H9 (cell line): ENCODE results near the gene KRT74. TPM values are rescaled to one million over a fixed set of nuclear protein-coding genes. Genes with fewer than 3 reads are reported as not detected.

Experiments
- DNase-seq: peaks from one replicate; pipeline ENCODE4 v3.0.0-alpha.2; 2017
- H2AFZ ChIP-seq: one replicate; pipeline ENCODE4 v1.6.1; 2013; ENCODE audit warnings: mild to moderate bottlenecking, low read length, control low read depth, moderate library complexity
- H2AK5ac ChIP-seq: 2 replicates; pipeline ENCODE4 v1.6.1; 2013; ENCODE audit warnings: low read length, control low read depth, mixed read lengths; ENCODE audit not compliant: insufficient read length
- H2BK120ac ChIP-seq: one replicate; pipeline ENCODE4 v1.6.1; 2013; ENCODE audit warnings: low read depth, mild to moderate bottlenecking, low read length, control low read depth, inconsistent platforms; ENCODE audit not compliant: poor library complexity, severe bottlenecking
- H2BK12ac ChIP-seq: 2 replicates; pipeline ENCODE4 v1.6.1; 2013; ENCODE audit warnings: low read length, control low read depth, mixed read lengths, low read depth; ENCODE audit not compliant: insufficient read length
- H2BK15ac ChIP-seq: 2 replicates; pipeline ENCODE4 v1.6.1; 2013; ENCODE audit warnings: low read depth, low read length, control low read depth
- H2BK20ac ChIP-seq: one replicate; pipeline ENCODE4 v1.6.1; 2013; ENCODE audit warnings: low read depth, mild to moderate bottlenecking, low read length, control low read depth, inconsistent platforms; ENCODE audit not compliant: poor library complexity, severe bottlenecking
- H2BK5ac ChIP-seq: 2 replicates; pipeline ENCODE4 v1.6.1; 2013; ENCODE audit warnings: low read length, control low read depth, mixed read lengths; ENCODE audit not compliant: insufficient read length
- H3K14ac ChIP-seq: 2 replicates; pipeline ENCODE4 v1.6.1; 2013; ENCODE audit warnings: low read length, control low read depth; ENCODE audit not compliant: insufficient read depth
- H3K18ac ChIP-seq: 2 replicates; pipeline ENCODE4 v1.6.1; 2013; ENCODE audit warnings: low read depth, mild to moderate bottlenecking, mixed read lengths, low read length, control low read depth; ENCODE audit not compliant: insufficient read length
- H3K23ac ChIP-seq: 2 replicates; pipeline ENCODE4 v1.6.1; 2013; ENCODE audit warnings: low read length, control low read depth, mixed read lengths, low read depth; ENCODE audit not compliant: insufficient read length
- H3K23me2 ChIP-seq: 2 replicates; pipeline ENCODE4 v1.6.1; 2013; ENCODE audit warnings: low read depth, mild to moderate bottlenecking, mixed read lengths, low read length, control low read depth; ENCODE audit not compliant: insufficient read length, poor library complexity, severe bottlenecking
- H3K27ac ChIP-seq: 2 replicates; pipeline ENCODE4 v1.5.1; 2013; ENCODE audit warnings: low read length, control low read depth, mixed read lengths, low read depth; ENCODE audit not compliant: insufficient read length
- H3K27me3 ChIP-seq: 2 replicates; pipeline ENCODE4 v1.6.1; 2013; ENCODE audit warnings: low read length, control low read depth, inconsistent platforms; ENCODE audit not compliant: insufficient read depth
- H3K4ac ChIP-seq: 2 replicates; pipeline ENCODE4 v1.6.1; 2013; ENCODE audit warnings: low read depth, mild to moderate bottlenecking, control low read depth, inconsistent platforms, low read length, moderate library complexity
- H3K4me1 ChIP-seq: 2 replicates; pipeline ENCODE4 v1.6.1; 2013; ENCODE audit warnings: low read length, control low read depth, inconsistent platforms; ENCODE audit not compliant: insufficient read depth
- H3K4me2 ChIP-seq: 2 replicates; pipeline ENCODE4 v1.6.1; 2013; ENCODE audit warnings: low read length, control low read depth, mixed read lengths; ENCODE audit not compliant: insufficient read length, insufficient read depth
- H3K56ac ChIP-seq: 2 replicates; pipeline ENCODE4 v1.6.1; 2013; ENCODE audit warnings: low read depth, mild to moderate bottlenecking, mixed read lengths, low read length, control low read depth; ENCODE audit not compliant: insufficient read length
- H3K79me1 ChIP-seq: 2 replicates; pipeline ENCODE4 v1.6.1; 2013; ENCODE audit warnings: low read depth, mild to moderate bottlenecking, moderate library complexity, low read length, control low read depth, inconsistent platforms; ENCODE audit not compliant: insufficient read depth, poor library complexity, severe bottlenecking
- H3K79me2 ChIP-seq: 2 replicates; pipeline ENCODE4 v1.6.1; 2013; ENCODE audit warnings: low read length, control low read depth, inconsistent platforms; ENCODE audit not compliant: insufficient read depth
- H3K9ac ChIP-seq: 2 replicates; pipeline ENCODE4 v1.6.1; 2013; ENCODE audit warnings: low read length, control low read depth, mixed read lengths; ENCODE audit not compliant: insufficient read length; ENCODE audit errors: extremely low read depth
- H3K9me3 ChIP-seq: one replicate; pipeline ENCODE4 v1.6.1; 2013; ENCODE audit warnings: low read depth, low read length, inconsistent platforms; ENCODE audit not compliant: control insufficient read depth
- H3T11ph ChIP-seq: one replicate; pipeline ENCODE4 v1.6.1; 2013; ENCODE audit warnings: mild to moderate bottlenecking, low read length, control low read depth, inconsistent platforms
- H4K20me1 ChIP-seq: one replicate; pipeline ENCODE4 v1.6.1; 2013; ENCODE audit not compliant: control insufficient read depth, insufficient read length, insufficient read depth
- H4K5ac ChIP-seq: 2 replicates; pipeline ENCODE4 v1.6.1; 2013; ENCODE audit warnings: low read depth, mild to moderate bottlenecking, mixed read lengths, low read length, control low read depth; ENCODE audit not compliant: insufficient read length
- H4K8ac ChIP-seq: replicated peaks from 2 replicates; pipeline ENCODE4 v1.6.1; 2013; ENCODE audit warnings: low read length, control low read depth, mixed read lengths, low read depth; ENCODE audit not compliant: insufficient read length
- H4K91ac ChIP-seq: 2 replicates; pipeline ENCODE4 v1.6.1; 2013; ENCODE audit warnings: low read depth, mild to moderate bottlenecking, moderate library complexity, mixed read lengths, low read length, control low read depth; ENCODE audit not compliant: insufficient read length
- H3K27ac Mint-ChIP-seq, 3 experiments: 2 replicates in 2 of 3; 3 replicates in 1 of 3; pipeline ENCODE4 v1.8.0; 2020 to 2021; ENCODE audit warnings: mixed read lengths in 3 of 3, mild to moderate bottlenecking in 1 of 3, moderate library complexity in 1 of 3
- H3K27me3 Mint-ChIP-seq: 2 replicates; pipeline ENCODE4 v1.8.0; 2021; ENCODE audit warnings: low read depth, mild to moderate bottlenecking, moderate library complexity, mixed read lengths
- H3K36me3 Mint-ChIP-seq, 3 experiments: 2 replicates in 2 of 3; 3 replicates in 1 of 3; pipeline ENCODE4 v1.8.0; 2020 to 2021; ENCODE audit warnings: low read depth in 3 of 3, mixed read lengths in 3 of 3; ENCODE audit not compliant: insufficient read depth in 1 of 3
- H3K4me1 Mint-ChIP-seq, 2 experiments: 2 replicates each; pipeline ENCODE4 v1.8.0; 2020; ENCODE audit warnings: mixed read lengths in 2 of 2
- H3K4me3 Mint-ChIP-seq, 2 experiments: 2 replicates in 1 of 2; 3 replicates in 1 of 2; pipeline ENCODE4 v1.8.0; 2020 to 2021; ENCODE audit warnings: mild to moderate bottlenecking in 2 of 2, mixed read lengths in 2 of 2, moderate library complexity in 1 of 2
- H3K9me3 Mint-ChIP-seq, 2 experiments: 2 replicates in 1 of 2; 3 replicates in 1 of 2; pipeline ENCODE4 v1.8.0; 2020; ENCODE audit warnings: mild to moderate bottlenecking in 2 of 2, mixed read lengths in 2 of 2, moderate library complexity in 1 of 2
- WGBS: extraction: QIAGEN DNeasy Blood & Tissue Kit; methylation state at CpG from one replicate; pipeline ENCODE4 v1.1.7; 2013; ENCODE audit warnings: missing lambda C conversion rate, low lambda C conversion rate, mixed read lengths; ENCODE audit not compliant: insufficient read length; ENCODE audit errors: extremely low coverage; 5-methylcytosine and 5-hydroxymethylcytosine counted together
- total RNA-seq: library from RNA; stranded (reverse); gene quantifications from 2 replicates; pipeline ENCODE4 v1.2.1, GENCODE V29; 2021
- TF ChIP-seq, protein P1 (sequence below): fragments of 200-600 bp; sonication (generic); conservative IDR thresholded peaks from 3 replicates; pipeline ENCODE4 v1.8.0; 2021; ENCODE audit warnings: antibody characterized with exemption, mild to moderate bottlenecking

Gene KRT74
- total RNA-seq, 1 experiment from 2014 or later, result not detected

DNA sequence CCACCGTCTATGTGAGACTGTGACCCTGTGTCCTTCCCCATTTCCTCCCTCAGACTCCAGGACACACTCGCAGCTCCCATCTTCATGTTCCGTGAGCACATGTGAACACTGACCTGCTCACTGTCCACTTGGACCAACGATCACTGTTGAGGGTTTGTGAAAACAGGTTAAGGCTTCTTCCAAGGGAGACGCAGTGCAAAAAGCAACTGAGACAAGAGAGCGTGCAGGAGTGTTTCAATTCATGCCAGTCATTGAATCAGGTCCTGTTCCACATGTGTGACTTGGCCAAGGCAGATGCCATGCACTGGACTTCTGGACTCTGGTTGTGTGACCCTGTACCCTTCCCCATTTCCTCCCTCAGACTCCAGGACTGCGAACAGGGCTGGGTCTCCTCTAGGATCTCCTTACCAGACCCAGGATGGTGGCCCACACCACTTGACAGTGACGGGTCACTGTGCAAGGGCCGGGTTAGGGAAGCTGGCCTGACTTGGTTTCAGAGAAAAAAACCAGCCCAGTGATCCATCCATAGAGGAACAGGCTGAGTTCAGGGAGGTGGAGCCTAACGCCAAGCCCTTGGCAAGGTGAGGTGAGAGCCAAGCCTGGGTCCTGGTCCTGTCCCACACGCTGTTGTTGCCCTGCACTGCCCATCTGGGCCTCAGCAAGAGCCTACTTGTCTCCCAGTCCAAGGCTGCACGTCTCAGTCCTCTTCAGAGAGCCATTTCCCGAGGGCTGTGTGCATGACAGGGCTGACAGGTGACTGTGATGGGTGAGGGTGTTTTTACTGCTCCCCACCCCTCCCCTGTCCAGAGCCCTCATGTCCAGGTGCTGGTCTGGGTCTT lies 47.8 kb downstream of the KRT74 start:
- no peaks in the 10 kb centered on the region for H3K23me2 ChIP-seq
- no peak overlapping the region for H3K9ac ChIP-seq
- no peak overlapping the region for H3K27ac Mint-ChIP-seq
- no peaks in the 10 kb centered on the region for H4K20me1 ChIP-seq
- H2BK5ac ChIP-seq, result no peak overlapping the region
- no peak overlapping the region for H3T11ph ChIP-seq
- H3K4me2 ChIP-seq, result no peak overlapping the region
- H3K18ac ChIP-seq, result no peak overlapping the region
- TF ChIP-seq, protein P1, sequence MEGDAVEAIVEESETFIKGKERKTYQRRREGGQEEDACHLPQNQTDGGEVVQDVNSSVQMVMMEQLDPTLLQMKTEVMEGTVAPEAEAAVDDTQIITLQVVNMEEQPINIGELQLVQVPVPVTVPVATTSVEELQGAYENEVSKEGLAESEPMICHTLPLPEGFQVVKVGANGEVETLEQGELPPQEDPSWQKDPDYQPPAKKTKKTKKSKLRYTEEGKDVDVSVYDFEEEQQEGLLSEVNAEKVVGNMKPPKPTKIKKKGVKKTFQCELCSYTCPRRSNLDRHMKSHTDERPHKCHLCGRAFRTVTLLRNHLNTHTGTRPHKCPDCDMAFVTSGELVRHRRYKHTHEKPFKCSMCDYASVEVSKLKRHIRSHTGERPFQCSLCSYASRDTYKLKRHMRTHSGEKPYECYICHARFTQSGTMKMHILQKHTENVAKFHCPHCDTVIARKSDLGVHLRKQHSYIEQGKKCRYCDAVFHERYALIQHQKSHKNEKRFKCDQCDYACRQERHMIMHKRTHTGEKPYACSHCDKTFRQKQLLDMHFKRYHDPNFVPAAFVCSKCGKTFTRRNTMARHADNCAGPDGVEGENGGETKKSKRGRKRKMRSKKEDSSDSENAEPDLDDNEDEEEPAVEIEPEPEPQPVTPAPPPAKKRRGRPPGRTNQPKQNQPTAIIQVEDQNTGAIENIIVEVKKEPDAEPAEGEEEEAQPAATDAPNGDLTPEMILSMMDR, result no peak
- no CpG with 5 or more reads among the region's 13 CpGs for WGBS
- H3K36me3 Mint-ChIP-seq, result no peaks in the 10 kb centered on the region
- peaks cover 15 to 16% of the 10 kb centered on the region in 2 experiments for H3K4me1 Mint-ChIP-seq
- H3K14ac ChIP-seq, result no peak overlapping the region; the same call in 1 of the 2 replicates
- H3K4me3 Mint-ChIP-seq, result no peak overlapping the region
- H3K4ac ChIP-seq, result no peak overlapping the region
- H4K91ac ChIP-seq, result no peak overlapping the region
- no peak overlapping the region for H2AFZ ChIP-seq
- no peak overlapping the region for H4K5ac ChIP-seq
- H3K9me3 Mint-ChIP-seq, result no peaks in the 10 kb centered on the region
- no peak overlapping the region for H2BK20ac ChIP-seq
- no peak overlapping the region for H2BK12ac ChIP-seq
- no peak overlapping the region for H4K8ac ChIP-seq
- H3K27me3 Mint-ChIP-seq, result peaks cover 8% of the 10 kb centered on the region
- H3K27me3 ChIP-seq, result no peaks in the 10 kb centered on the region; the same call in 1 of the 2 replicates
- H3K23ac ChIP-seq, result no peak overlapping the region
- H2BK120ac ChIP-seq, result no peak overlapping the region
- no peaks in the 10 kb centered on the region for H3K9me3 ChIP-seq
- peak; percentile 21 for DNase-seq
- H3K4me1 ChIP-seq, result no peaks in the 10 kb centered on the region
- no peaks in the 10 kb centered on the region for H3K79me1 ChIP-seq
- no peak overlapping the region for H2AK5ac ChIP-seq
- H3K27ac ChIP-seq, result no peak overlapping the region
- H3K56ac ChIP-seq, result no peak overlapping the region
- H3K79me2 ChIP-seq, result no peaks in the 10 kb centered on the region
- H2BK15ac ChIP-seq, result no peak overlapping the region
